Coronary artery (tissue), 2 donors: ENCODE results near the gene GFY.
A peak's percentile ranks its signal among the peaks of the same experiment; 100 is the strongest.
"Not testable (repeated sequence)": the region's sequence is repeated elsewhere in the genome, so short reads cannot be mapped to it uniquely, and the experiment has no call there.

Experiments
- DNase-seq: peaks from one replicate; pipeline ENCODE4 v3.0.0-alpha.2; 2017; ENCODE audit warnings: low spot score
- H3K27ac ChIP-seq, 2 donors: fragments of 200-600 bp; sonication (generic); one replicate each; pipeline ENCODE4 v1.5.1; 2016 to 2019
- H3K4me3 ChIP-seq: fragments of 200-600 bp; sonication (generic); 2 replicates; pipeline ENCODE4 v1.5.1; 2016; ENCODE audit warnings: mild to moderate bottlenecking, moderate library complexity
- CTCF ChIP-seq: fragments of 200-600 bp; sonication (generic); IDR thresholded peaks from one replicate; pipeline ENCODE4 v1.5.1; 2019; ENCODE audit warnings: antibody characterized with exemption

GFY gene

GRCh38 chr19:49453757-49454240 is 28.6 kb downstream of the GFY start:
- peak overlapping the region; percentile 88 to 95 for H3K27ac ChIP-seq
- DNase-seq = no peak
- peak overlapping the region; percentile 87 for H3K4me3 ChIP-seq
- no peak for TF ChIP-seq CTCF

- Histone ChIP-seq H3K4me3 (no peak overlapping the region), H3K27ac (peak overlapping the region in 1 of 2 donors; percentile 61)
- no peak for DNase-seq
- no peak for TF ChIP-seq CTCF
These were observed 30.6 kb downstream of the GFY start for GRCh38 chr19:49455773-49456172.

- no peak for DNase-seq
- no peak for TF ChIP-seq CTCF
- no peak overlapping the region for H3K4me3 ChIP-seq
- peak overlapping the region; percentile 14 to 61 for H3K27ac ChIP-seq
These were observed 31.1 kb downstream of the GFY start for GRCh38 chr19:49456326-49456725.

- TF ChIP-seq CTCF = no peak
- Histone ChIP-seq H3K4me3 (no peak overlapping the region), H3K27ac (peak overlapping the region in 1 of 2 donors; percentile 78)
These were observed 33.3 kb downstream of the GFY start for GRCh38 chr19:49458567-49458903.

GRCh38 chr19:49459388-49459787 is 34.2 kb downstream of the GFY start:
- TF ChIP-seq CTCF = no peak
- Histone ChIP-seq H3K27ac (no peak overlapping the region), H3K4me3 (no peak overlapping the region)
- no peak for DNase-seq

More at GRCh38 chr19:49458567-49458903, 33.3 kb downstream of the GFY start:
- DNase-seq = no peak

GRCh38 chr19:49461130-49461529 is 35.9 kb downstream of the GFY start:
- not testable (repeated sequence) for H3K27ac ChIP-seq, DNase-seq, H3K4me3 ChIP-seq

GRCh38 chr19:49461656-49462055 is 36.5 kb downstream of the GFY start:
- DNase-seq = no peak
- no peak for TF ChIP-seq CTCF
- Histone ChIP-seq H3K4me3 (no peak overlapping the region), H3K27ac (no peak overlapping the region)

GRCh38 chr19:49462492-49462891 is 37.3 kb downstream of the GFY start:
- no peak overlapping the region for H3K27ac ChIP-seq
- TF ChIP-seq CTCF = no peak
- no peak overlapping the region for H3K4me3 ChIP-seq
- DNase-seq = no peak
